ENCODE results near the gene WASL. TPM values are rescaled to one million over a fixed set of nuclear protein-coding genes. Genes with fewer than 3 reads are reported as not detected.

Gene WASL
- total and polyA plus RNA-seq, 10 of the 15 experiments (the other 5 are each of a cell fraction or from before 2014, with no cell fraction given), result 2.0 to 6.4 (median 3.5) TPM

GRCh38 chr7:123773481-123773880 is 24.7 kb upstream of the WASL start:
- FAIRE-seq, result no peak
- no peak for ATAC-seq
- TF ChIP-seq YBX1 (IDR thresholded peaks at IDR 0.05), result no peak
- TF ChIP-seq POLR2AphosphoS2 (IDR thresholded peaks at IDR 0.05; ENCODE audit: low read depth, low read length), result no peak
- no peak for TF ChIP-seq SMARCA5 (IDR thresholded peaks at IDR 0.05)
- TF ChIP-seq POLR2A (IDR thresholded peaks at IDR 0.05; ENCODE audit: low read depth, low read length), result no peak
- no peak for TF ChIP-seq TCF12 (IDR thresholded peaks at IDR 0.05; ENCODE audit: low read depth, low read length)
- TF ChIP-seq BCLAF1 (IDR thresholded peaks at IDR 0.05), result no peak
- no peak for TF ChIP-seq FOXK2 (IDR thresholded peaks at IDR 0.05)
- no peak for TF ChIP-seq REST (IDR thresholded peaks at IDR 0.05; ENCODE audit: low read depth, low read length)
- no peak for TF ChIP-seq PAX8 (IDR thresholded peaks at IDR 0.05)
- TF ChIP-seq CUX1 (IDR thresholded peaks at IDR 0.05; ENCODE audit: insufficient replicate concordance, low read depth, low read length), result no peak
- no peak for TF ChIP-seq ZNF622 (IDR thresholded peaks at IDR 0.05)

More at GRCh38 chr7:123773481-123773880, 24.7 kb upstream of the WASL start:
- intact Hi-C loops (cut with micrococcal nuclease; ENCODE audit: unreplicated experiment) (no loop called here), in situ Hi-C loops (cut with MboI) (no loop called here)
- no peak for DNase-seq (ENCODE audit: low read depth, low spot score)
- no peaks in the 10 kb centered on the region for H3K27me3 ChIP-seq (replicated peaks in 1 of 2; ENCODE audit: control insufficient read depth in 2 of 2, insufficient read depth in 2 of 2, low read length in 1 of 2)
- ChIA-PET SMC1A (ENCODE audit: uncharacterized antibody, unreplicated experiment) (interaction anchor here (1.5 to 6.1 kb wide), 2 partner anchors 24 to 99 kb away, joined by 7 to 27 read pairs; partner anchors contain the start of gene WASL), RAD21 (ENCODE audit: unreplicated experiment) (interaction anchor here (1.2 to 3.7 kb wide), 3 partner anchors 23 to 91 kb away, joined by 4 to 15 read pairs (median 4); no protein-coding TSS in a partner anchor), POLR2A (interaction anchor here (1.0 kb wide), 1 partner anchor 25 kb away, joined by 3 read pairs; the partner anchor contains the start of gene WASL), CTCF (interaction anchor here (1.0 to 3.0 kb wide), 5 partner anchors 23 to 99 kb away, joined by 3 to 18 read pairs (median 4); no protein-coding TSS in a partner anchor)
- no peak overlapping the region for H3K27ac ChIP-seq (ENCODE audit: control insufficient read depth, insufficient read depth)
- H3K4me2 ChIP-seq (ENCODE audit: control insufficient read depth, insufficient read depth), result no peak overlapping the region
- WGBS (ENCODE audit: insufficient coverage, insufficient replicate concordance, low lambda C conversion rate, missing lambda C conversion rate), result 84% methylated on average over 3 of the region's 3 CpGs
- H3K79me2 ChIP-seq (ENCODE audit: control insufficient read depth, insufficient read depth, low read length), result no peaks in the 10 kb centered on the region
- no peaks in the 10 kb centered on the region for H3K36me3 ChIP-seq (ENCODE audit: control insufficient read depth in 2 of 2, insufficient read depth in 2 of 2, low read length in 1 of 2)
- no peak overlapping the region for H2AFZ ChIP-seq (ENCODE audit: control insufficient read depth, low read depth, low read length)
- no peaks in the 10 kb centered on the region; the same call in 2 of the 3 replicates for H3K9me3 ChIP-seq (replicated peaks; ENCODE audit: control insufficient read depth, insufficient read depth, low read length)
- BruUV-seq (replicated peaks), result no TSS peak
- no peak overlapping the region for H3K4me3 ChIP-seq
- no peaks in the 10 kb centered on the region for H4K20me1 ChIP-seq (ENCODE audit: control insufficient read depth, insufficient read depth)
- H3K9ac ChIP-seq (ENCODE audit: control insufficient read depth, insufficient read depth, low read length), result no peak overlapping the region
- H3K4me1 ChIP-seq (ENCODE audit: control insufficient read depth, insufficient read depth, low read length), result no peaks in the 10 kb centered on the region
